K562 (cell line): ENCODE data around the gene ZFAND3. TPM values are rescaled to one million over a fixed set of nuclear protein-coding genes. Genes with fewer than 3 reads are reported as not detected.
A peak's percentile ranks its signal among the peaks of the same experiment; 100 is the strongest.

Experiments
- ATF1 ChIP-seq, 2 experiments: fragments of 450-650 bp in 1 of 2; IDR thresholded peaks; 2 replicates each; pipeline ENCODE4 v1.6.1; 2016; ENCODE audit warnings: missing compliant biosample characterization in 1 of 2, missing genetic modification characterization in 1 of 2
- ATF7 ChIP-seq: fragments of 450-650 bp; IDR thresholded peaks from 2 replicates; pipeline ENCODE4 v1.7.1; 2014; ENCODE audit warnings: mild to moderate bottlenecking, moderate library complexity
- DMBX1 ChIP-seq: fragments of 250-450 bp; sonication (Bioruptor Pico); IDR thresholded peaks from 2 replicates; pipeline ENCODE4 v1.8.0; 2022; ENCODE audit warnings: inconsistent platforms, mild to moderate bottlenecking, moderate library complexity, borderline replicate concordance
- ETV1 ChIP-seq: fragments of 450-650 bp; conservative IDR thresholded peaks from 2 replicates; pipeline ENCODE4 v1.6.1; 2016; ENCODE audit warnings: missing genetic modification characterization, control low read depth, low read depth, missing compliant biosample characterization
- FOSL1 ChIP-seq: fragments of 200-800 bp; sonication (Bioruptor generic); conservative IDR thresholded peaks from 2 replicates; pipeline ENCODE4 v1.6.1; 2016; ENCODE audit warnings: missing genetic modification characterization, missing compliant biosample characterization
- JUN ChIP-seq, 2 experiments: sonication (generic) in 1 of 2; formaldehyde crosslinking in 1 of 2; IDR thresholded peaks; 2 replicates each; pipeline versions ENCODE4 v1.6.1 to v1.8.0; 2012 to 2022; ENCODE audit warnings: borderline replicate concordance in 2 of 2, mild to moderate bottlenecking in 2 of 2, improper control_type of control experiment in 1 of 2, low read depth in 1 of 2, low read length in 1 of 2, missing genetic modification reagents in 1 of 2
- NONO ChIP-seq, 2 experiments: fragments of 200-400 bp in 1 of 2; fragments of 450-650 bp in 1 of 2; formaldehyde crosslinking in 1 of 2; IDR thresholded peaks; 2 replicates each; pipeline ENCODE4 v1.6.1; 2017; ENCODE audit warnings: low read depth in 2 of 2, mild to moderate bottlenecking in 2 of 2, moderate library complexity in 2 of 2, low read length in 1 of 2
- SP1 ChIP-seq: sonication (generic); formaldehyde crosslinking; IDR thresholded peaks from 2 replicates; pipeline ENCODE4 v1.8.1; 2022; ENCODE audit warnings: mild to moderate bottlenecking, missing genetic modification reagents
- ZBTB12 ChIP-seq: fragments of 250-450 bp; sonication (Bioruptor Pico); IDR thresholded peaks from 2 replicates; pipeline ENCODE4 v1.4.0; 2020
- ZNF766 ChIP-seq: fragments of 200-800 bp; sonication (Bioruptor generic); conservative IDR thresholded peaks from 2 replicates; pipeline ENCODE4 v1.6.1; 2016; ENCODE audit warnings: missing genetic modification characterization, missing compliant biosample characterization
- polyA plus RNA-seq, 8 experiments: library from polyadenylated mRNA; depleted of rRNA in 4 of 8; stranded (reverse) in 5 of 8; unstranded in 3 of 8; fragments of >200 nt; fragmentation: Nextera tagmentation in 2 of 8; fragmentation: Illumina TruSeq in 1 of 8; extraction: Ambion mirVana in 2 of 8; extraction: Trizol in 1 of 8; gene quantifications; 2 replicates each; pipeline versions ENCODE4 v1.2.1 to v1.2.3, GENCODE V29; 2011 to 2014; ENCODE audit warnings: inconsistent platforms in 1 of 8, missing spikeins in 1 of 8
- total RNA-seq, 7 experiments: library from RNA; depleted of rRNA in 6 of 7; stranded (reverse); fragments of >200 nt in 6 of 7; fragmentation: Illumina TruSeq in 2 of 7; extraction: Trizol in 2 of 7; gene quantifications; 2 replicates each; pipeline versions ENCODE4 v1.2.1 to v1.2.3, GENCODE V29; 2011 to 2021; ENCODE audit warnings: low replicate concordance in 1 of 7
- TF ChIP-seq, protein P1 (sequence below): fragments of 250-450 bp; sonication (Bioruptor Pico); IDR thresholded peaks from 2 replicates; pipeline ENCODE4 v1.4.0; 2020
- TF ChIP-seq, protein P2 (sequence below): fragments of 450-650 bp; formaldehyde crosslinking; IDR thresholded peaks from 2 replicates; pipeline ENCODE4 v1.4.0; 2020; ENCODE audit warnings: mild to moderate bottlenecking, moderate library complexity
- TF ChIP-seq, protein P3 (sequence below), 2 experiments: fragments of 250-450 bp in 1 of 2; fragments of 450-650 bp in 1 of 2; sonication (Bioruptor Pico) in 1 of 2; IDR thresholded peaks; 2 replicates each; pipeline versions ENCODE4 v1.6.1 to v1.8.0; 2016 to 2021; ENCODE audit warnings: mild to moderate bottlenecking in 2 of 2, moderate library complexity in 2 of 2, missing compliant biosample characterization in 1 of 2, missing genetic modification characterization in 1 of 2

ZFAND3 gene
- total and polyA plus RNA-seq, 9 of the 15 experiments (the other 6 are each of a cell fraction or from before 2014, with no cell fraction given), result 0.81 to 26.6 (median 11.8) TPM

GRCh38 chr6:37819802-37820717, 533 bp downstream of the ZFAND3 start (continued):
- TF ChIP-seq, protein P1, sequence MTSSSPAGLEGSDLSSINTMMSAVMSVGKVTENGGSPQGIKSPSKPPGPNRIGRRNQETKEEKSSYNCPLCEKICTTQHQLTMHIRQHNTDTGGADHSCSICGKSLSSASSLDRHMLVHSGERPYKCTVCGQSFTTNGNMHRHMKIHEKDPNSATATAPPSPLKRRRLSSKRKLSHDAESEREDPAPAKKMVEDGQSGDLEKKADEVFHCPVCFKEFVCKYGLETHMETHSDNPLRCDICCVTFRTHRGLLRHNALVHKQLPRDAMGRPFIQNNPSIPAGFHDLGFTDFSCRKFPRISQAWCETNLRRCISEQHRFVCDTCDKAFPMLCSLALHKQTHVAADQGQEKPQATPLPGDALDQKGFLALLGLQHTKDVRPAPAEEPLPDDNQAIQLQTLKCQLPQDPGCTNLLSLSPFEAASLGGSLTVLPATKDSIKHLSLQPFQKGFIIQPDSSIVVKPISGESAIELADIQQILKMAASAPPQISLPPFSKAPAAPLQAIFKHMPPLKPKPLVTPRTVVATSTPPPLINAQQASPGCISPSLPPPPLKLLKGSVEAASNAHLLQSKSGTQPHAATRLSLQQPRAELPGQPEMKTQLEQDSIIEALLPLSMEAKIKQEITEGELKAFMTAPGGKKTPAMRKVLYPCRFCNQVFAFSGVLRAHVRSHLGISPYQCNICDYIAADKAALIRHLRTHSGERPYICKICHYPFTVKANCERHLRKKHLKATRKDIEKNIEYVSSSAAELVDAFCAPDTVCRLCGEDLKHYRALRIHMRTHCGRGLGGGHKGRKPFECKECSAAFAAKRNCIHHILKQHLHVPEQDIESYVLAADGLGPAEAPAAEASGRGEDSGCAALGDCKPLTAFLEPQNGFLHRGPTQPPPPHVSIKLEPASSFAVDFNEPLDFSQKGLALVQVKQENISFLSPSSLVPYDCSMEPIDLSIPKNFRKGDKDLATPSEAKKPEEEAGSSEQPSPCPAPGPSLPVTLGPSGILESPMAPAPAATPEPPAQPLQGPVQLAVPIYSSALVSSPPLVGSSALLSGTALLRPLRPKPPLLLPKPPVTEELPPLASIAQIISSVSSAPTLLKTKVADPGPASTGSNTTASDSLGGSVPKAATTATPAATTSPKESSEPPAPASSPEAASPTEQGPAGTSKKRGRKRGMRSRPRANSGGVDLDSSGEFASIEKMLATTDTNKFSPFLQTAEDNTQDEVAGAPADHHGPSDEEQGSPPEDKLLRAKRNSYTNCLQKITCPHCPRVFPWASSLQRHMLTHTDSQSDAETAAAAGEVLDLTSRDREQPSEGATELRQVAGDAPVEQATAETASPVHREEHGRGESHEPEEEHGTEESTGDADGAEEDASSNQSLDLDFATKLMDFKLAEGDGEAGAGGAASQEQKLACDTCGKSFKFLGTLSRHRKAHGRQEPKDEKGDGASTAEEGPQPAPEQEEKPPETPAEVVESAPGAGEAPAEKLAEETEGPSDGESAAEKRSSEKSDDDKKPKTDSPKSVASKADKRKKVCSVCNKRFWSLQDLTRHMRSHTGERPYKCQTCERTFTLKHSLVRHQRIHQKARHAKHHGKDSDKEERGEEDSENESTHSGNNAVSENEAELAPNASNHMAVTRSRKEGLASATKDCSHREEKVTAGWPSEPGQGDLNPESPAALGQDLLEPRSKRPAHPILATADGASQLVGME (CRISPR knock-in tag), result 0 out of 2 replicates have a peak, but pooled peaks have one; percentile 40
- TF ChIP-seq ETV1, result no peak
- peak; percentile 32; the same call in 1 of the 2 replicates for TF ChIP-seq FOSL1 (tag)
- TF ChIP-seq, protein P2, sequence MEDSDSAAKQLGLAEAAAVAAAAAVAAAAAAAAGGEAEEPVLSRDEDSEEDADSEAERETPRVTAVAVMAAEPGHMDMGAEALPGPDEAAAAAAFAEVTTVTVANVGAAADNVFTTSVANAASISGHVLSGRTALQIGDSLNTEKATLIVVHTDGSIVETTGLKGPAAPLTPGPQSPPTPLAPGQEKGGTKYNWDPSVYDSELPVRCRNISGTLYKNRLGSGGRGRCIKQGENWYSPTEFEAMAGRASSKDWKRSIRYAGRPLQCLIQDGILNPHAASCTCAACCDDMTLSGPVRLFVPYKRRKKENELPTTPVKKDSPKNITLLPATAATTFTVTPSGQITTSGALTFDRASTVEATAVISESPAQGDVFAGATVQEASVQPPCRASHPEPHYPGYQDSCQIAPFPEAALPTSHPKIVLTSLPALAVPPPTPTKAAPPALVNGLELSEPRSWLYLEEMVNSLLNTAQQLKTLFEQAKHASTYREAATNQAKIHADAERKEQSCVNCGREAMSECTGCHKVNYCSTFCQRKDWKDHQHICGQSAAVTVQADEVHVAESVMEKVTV (CRISPR knock-in tag), result 0 out of 2 replicates have a peak, but pooled peaks have one; percentile 8
- no peak for TF ChIP-seq ATF1 (CRISPR knock-in tag; IDR thresholded peaks at IDR 0.05)
- peak; percentile 60 for TF ChIP-seq ATF1 (tag; IDR thresholded peaks at IDR 0.05)
- TF ChIP-seq, protein P3, sequence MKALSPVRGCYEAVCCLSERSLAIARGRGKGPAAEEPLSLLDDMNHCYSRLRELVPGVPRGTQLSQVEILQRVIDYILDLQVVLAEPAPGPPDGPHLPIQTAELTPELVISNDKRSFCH (CRISPR knock-in tag; IDR thresholded peaks at IDR 0.05), result no peak
- TF ChIP-seq, protein P3 (tag; IDR thresholded peaks at IDR 0.05), result no peak
- no peak for TF ChIP-seq ZBTB12
- peak; percentile 57; the same call in 1 of the 2 replicates for TF ChIP-seq JUN (IDR thresholded peaks at IDR 0.05; ENCODE audit: borderline replicate concordance, low read depth, low read length)
- TF ChIP-seq JUN (CRISPR knock-in tag; IDR thresholded peaks at IDR 0.05; ENCODE audit: borderline replicate concordance), result no peak
- TF ChIP-seq ZNF766, result no peak
- TF ChIP-seq ATF7, result peak; percentile 74; the same call in 1 of the 2 replicates
- no peak for TF ChIP-seq NONO (IDR thresholded peaks at IDR 0.05; ENCODE audit: low read depth in 2 of 2, low read length in 1 of 2)
- TF ChIP-seq DMBX1 (CRISPR knock-in tag), result no peak
- TF ChIP-seq SP1 (CRISPR knock-in tag), result 0 out of 2 replicates have a peak, but pooled peaks have one; percentile 31
